SK-N-SH (cell line): ENCODE measurements around the gene PLEKHG3. TPM values are rescaled to one million over a fixed set of nuclear protein-coding genes. Genes with fewer than 3 reads are reported as not detected.
"Not testable (repeated sequence)": the region's sequence is repeated elsewhere in the genome, so short reads cannot be mapped to it uniquely, and the experiment has no call there.

ENCODE experiments used
- CTCF ChIA-PET: fragments of 300-600, 350-600 bp; formaldehyde crosslinking; extraction: SDS; loops from one replicate; lab custom pipeline; 2021; lab: Yijun Ruan, JAX
- POLR2A ChIA-PET: fragments of 350-600 bp; sonication (Branson Sonifier 250); formaldehyde crosslinking; extraction: SDS; loops from one replicate; lab custom pipeline; 2020; ENCODE audit warnings: antibody characterized with exemption, inconsistent platforms; lab: Yijun Ruan, JAX
- DNase-seq: peaks from one replicate; pipeline ENCODE4 v3.0.0; 2012
- H2AFZ ChIP-seq: fragments of 200-600 bp; sonication (generic); 2 replicates; pipeline ENCODE4 v1.8.1; 2016; ENCODE audit warnings: antibody characterized with exemption, mild to moderate bottlenecking, low read depth
- H3F3A ChIP-seq: fragments of 200-600 bp; sonication (generic); replicated peaks from 2 replicates; pipeline ENCODE3; 2016; ENCODE audit warnings: antibody characterized with exemption, mild to moderate bottlenecking; ENCODE audit not compliant: insufficient read depth
- H3K27ac ChIP-seq, 2 experiments: fragments of 200-500 bp in 1 of 2; fragments of 200-600 bp in 1 of 2; sonication (Bioruptor generic) in 1 of 2; sonication (generic), shearing (Covaris generic) in 1 of 2; 2 replicates each; pipeline versions ENCODE4 v1.5.1 to v1.6.1; 2014 to 2016; ENCODE audit warnings: low read depth in 2 of 2, inconsistent platforms in 1 of 2, low read length in 1 of 2, mild to moderate bottlenecking in 1 of 2, mixed read lengths in 1 of 2
- H3K27me3 ChIP-seq: fragments of 200-600 bp; sonication (generic), shearing (Covaris generic); 2 replicates; pipeline ENCODE4 v1.6.1; 2016; ENCODE audit warnings: mixed run types; ENCODE audit not compliant: insufficient read depth
- H3K36me3 ChIP-seq, 2 experiments: fragments of 200-500 bp in 1 of 2; fragments of 200-600 bp in 1 of 2; sonication (Bioruptor generic) in 1 of 2; sonication (generic) in 1 of 2; replicated peaks in 1 of 2; 2 replicates each; pipeline versions ENCODE3 to v1.5.1; 2014 to 2016; ENCODE audit warnings: low read length in 1 of 2, mild to moderate bottlenecking in 1 of 2; ENCODE audit not compliant: insufficient read depth in 2 of 2, control insufficient read depth in 1 of 2
- H3K4me1 ChIP-seq, 2 experiments: fragments of 200-500 bp in 1 of 2; fragments of 200-600 bp in 1 of 2; sonication (Bioruptor generic) in 1 of 2; sonication (generic), shearing (Covaris generic) in 1 of 2; 2 replicates each; pipeline versions ENCODE4 v1.5.1 to v1.6.1; 2014 to 2016; ENCODE audit warnings: low read depth in 1 of 2, low read length in 1 of 2, mixed run types in 1 of 2; ENCODE audit not compliant: insufficient read depth in 2 of 2, control insufficient read depth in 1 of 2
- H3K4me2 ChIP-seq: fragments of 200-600 bp; sonication (generic), shearing (Covaris generic); 2 replicates; pipeline ENCODE4 v1.6.1; 2017; ENCODE audit warnings: mixed run types
- H3K4me3 ChIP-seq, 2 experiments: fragments of 200-500 bp in 1 of 2; fragments of 200-600 bp in 1 of 2; sonication (Bioruptor generic) in 1 of 2; sonication (generic), shearing (Covaris generic) in 1 of 2; 2 replicates each; pipeline versions ENCODE4 v1.5.1 to v1.8.1; 2014 to 2016; ENCODE audit warnings: low read depth in 2 of 2, inconsistent platforms in 1 of 2, low read length in 1 of 2, mild to moderate bottlenecking in 1 of 2, mixed read lengths in 1 of 2, moderate library complexity in 1 of 2
- H3K79me2 ChIP-seq: fragments of 200-600 bp; sonication (generic); 2 replicates; pipeline ENCODE4 v1.8.1; 2017; ENCODE audit warnings: mild to moderate bottlenecking; ENCODE audit not compliant: insufficient read depth
- H3K9ac ChIP-seq: fragments of 200-600 bp; sonication (generic); 2 replicates; pipeline ENCODE4 v1.6.1; 2017; ENCODE audit warnings: mixed run types
- H3K9me2 ChIP-seq: fragments of 200-600 bp; sonication (generic); 2 replicates; pipeline ENCODE4 v1.6.1; 2017; ENCODE audit warnings: mixed run types
- H3K9me3 ChIP-seq: fragments of 200-600 bp; sonication (generic); 2 replicates; pipeline ENCODE4 v1.6.1; 2017; ENCODE audit warnings: mixed run types, mild to moderate bottlenecking, moderate library complexity
- H4K20me1 ChIP-seq: fragments of 200-600 bp; sonication (generic); 2 replicates; pipeline ENCODE4 v1.6.1; 2017; ENCODE audit warnings: mild to moderate bottlenecking, mixed run types; ENCODE audit not compliant: insufficient read depth
- ELF1 ChIP-seq: IDR thresholded peaks from 2 replicates; pipeline ENCODE4 v1.4.0; 2012
- JUND ChIP-seq: IDR thresholded peaks from 2 replicates; pipeline ENCODE4 v1.4.0; 2012
- NRF1 ChIP-seq: IDR thresholded peaks from 2 replicates; pipeline ENCODE4 v1.6.1; 2012; ENCODE audit warnings: low read depth, mild to moderate bottlenecking, low read length
- SMC3 ChIP-seq: IDR thresholded peaks from 2 replicates; pipeline ENCODE4 v1.6.1; 2012; ENCODE audit warnings: low read depth, low read length, improper control_type of control experiment
- TAF1 ChIP-seq: IDR thresholded peaks from 2 replicates; pipeline ENCODE4 v1.6.1; 2012; ENCODE audit warnings: low read depth, mild to moderate bottlenecking, low read length, moderate library complexity, borderline replicate concordance
- YY1 ChIP-seq: IDR thresholded peaks from 2 replicates; pipeline ENCODE4 v1.4.0; 2012; ENCODE audit warnings: low read depth, mild to moderate bottlenecking
- WGBS: methylation state at CpG from one replicate; pipeline ENCODE4 v1.1.6; 2017; ENCODE audit warnings: low lambda C conversion rate; 5-methylcytosine and 5-hydroxymethylcytosine counted together
- polyA plus RNA-seq, 3 experiments: library from polyadenylated mRNA; depleted of rRNA; stranded (reverse); fragments of >200 nt; gene quantifications; 2 replicates each; pipeline ENCODE4 v1.2.3, GENCODE V29; 2012
- TF ChIP-seq, protein P1 (sequence below): IDR thresholded peaks from 2 replicates; pipeline ENCODE4 v1.4.0; 2012; ENCODE audit warnings: low read depth, borderline replicate concordance
- TF ChIP-seq, protein P2 (sequence below): IDR thresholded peaks from 2 replicates; pipeline ENCODE4; 2012
- TF ChIP-seq, protein P3 (sequence below): fragments of 150-350 bp; IDR thresholded peaks from 2 replicates; pipeline ENCODE4 v1.6.1; 2016; ENCODE audit warnings: mild to moderate bottlenecking, low read depth, low read length
- TF ChIP-seq, protein P4 (sequence below): fragments of 150-350 bp; IDR thresholded peaks from 2 replicates; pipeline ENCODE4 v1.6.1; 2017; ENCODE audit warnings: antibody characterized with exemption, low read length, low read depth, borderline replicate concordance

PLEKHG3 gene
- polyA plus RNA-seq, 1 of the 3 experiments (the other 2 are of a cell fraction) = 5.1 TPM

DNA sequence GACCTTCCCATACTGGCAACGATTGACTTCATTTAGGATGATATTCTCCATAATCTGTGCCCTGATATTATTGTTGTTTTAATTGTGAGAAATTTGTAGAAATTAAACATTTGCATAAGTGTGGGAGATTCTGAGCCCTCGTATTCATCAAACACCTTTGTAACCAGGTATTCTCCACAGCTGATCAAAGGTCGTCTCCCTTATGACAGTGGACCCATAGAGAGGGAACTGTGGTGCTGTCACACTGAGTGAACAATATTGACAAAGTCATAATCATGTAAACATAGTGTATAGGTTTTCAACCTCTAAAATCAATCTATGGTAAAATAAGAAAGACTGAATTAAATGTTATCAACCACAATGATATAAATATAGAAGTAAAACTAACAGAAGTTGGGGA, 14.9 kb upstream of the PLEKHG3 start:
- Histone ChIP-seq H4K20me1 (no peaks in the 10 kb centered on the region), H3K36me3 (no peaks in the 10 kb centered on the region), H3K9me3 (no peaks in the 10 kb centered on the region), H3K9me2 (no peaks in the 10 kb centered on the region), H2AFZ (no peak overlapping the region), H3K27ac (no peak overlapping the region), H3K9ac (no peak overlapping the region), H3K27me3 (peaks cover 10% of the 10 kb centered on the region; the same call in 1 of the 2 replicates), H3K79me2 (no peaks in the 10 kb centered on the region), H3K4me3 (no peak overlapping the region), H3F3A (no peaks in the 10 kb centered on the region), H3K4me2 (no peak overlapping the region), H3K4me1 (peaks cover 0 to 13% of the 10 kb centered on the region in 2 experiments; a peak in 1 of 4 replicates)
- no peak for DNase-seq
- TF ChIP-seq, protein P1, sequence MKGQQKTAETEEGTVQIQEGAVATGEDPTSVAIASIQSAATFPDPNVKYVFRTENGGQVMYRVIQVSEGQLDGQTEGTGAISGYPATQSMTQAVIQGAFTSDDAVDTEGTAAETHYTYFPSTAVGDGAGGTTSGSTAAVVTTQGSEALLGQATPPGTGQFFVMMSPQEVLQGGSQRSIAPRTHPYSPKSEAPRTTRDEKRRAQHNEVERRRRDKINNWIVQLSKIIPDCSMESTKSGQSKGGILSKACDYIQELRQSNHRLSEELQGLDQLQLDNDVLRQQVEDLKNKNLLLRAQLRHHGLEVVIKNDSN = no peak
- TF ChIP-seq ELF1 (no peak), NRF1 (no peak), SMC3 (no peak), JUND (no peak), TAF1 (no peak), YY1 (no peak)
- TF ChIP-seq, protein P2, sequence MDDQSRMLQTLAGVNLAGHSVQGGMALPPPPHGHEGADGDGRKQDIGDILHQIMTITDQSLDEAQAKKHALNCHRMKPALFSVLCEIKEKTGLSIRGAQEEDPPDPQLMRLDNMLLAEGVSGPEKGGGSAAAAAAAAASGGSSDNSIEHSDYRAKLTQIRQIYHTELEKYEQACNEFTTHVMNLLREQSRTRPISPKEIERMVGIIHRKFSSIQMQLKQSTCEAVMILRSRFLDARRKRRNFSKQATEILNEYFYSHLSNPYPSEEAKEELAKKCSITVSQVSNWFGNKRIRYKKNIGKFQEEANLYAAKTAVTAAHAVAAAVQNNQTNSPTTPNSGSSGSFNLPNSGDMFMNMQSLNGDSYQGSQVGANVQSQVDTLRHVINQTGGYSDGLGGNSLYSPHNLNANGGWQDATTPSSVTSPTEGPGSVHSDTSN = no peak
- TF ChIP-seq, protein P3, sequence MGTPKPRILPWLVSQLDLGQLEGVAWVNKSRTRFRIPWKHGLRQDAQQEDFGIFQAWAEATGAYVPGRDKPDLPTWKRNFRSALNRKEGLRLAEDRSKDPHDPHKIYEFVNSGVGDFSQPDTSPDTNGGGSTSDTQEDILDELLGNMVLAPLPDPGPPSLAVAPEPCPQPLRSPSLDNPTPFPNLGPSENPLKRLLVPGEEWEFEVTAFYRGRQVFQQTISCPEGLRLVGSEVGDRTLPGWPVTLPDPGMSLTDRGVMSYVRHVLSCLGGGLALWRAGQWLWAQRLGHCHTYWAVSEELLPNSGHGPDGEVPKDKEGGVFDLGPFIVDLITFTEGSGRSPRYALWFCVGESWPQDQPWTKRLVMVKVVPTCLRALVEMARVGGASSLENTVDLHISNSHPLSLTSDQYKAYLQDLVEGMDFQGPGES = no peak
- TF ChIP-seq, protein P4, sequence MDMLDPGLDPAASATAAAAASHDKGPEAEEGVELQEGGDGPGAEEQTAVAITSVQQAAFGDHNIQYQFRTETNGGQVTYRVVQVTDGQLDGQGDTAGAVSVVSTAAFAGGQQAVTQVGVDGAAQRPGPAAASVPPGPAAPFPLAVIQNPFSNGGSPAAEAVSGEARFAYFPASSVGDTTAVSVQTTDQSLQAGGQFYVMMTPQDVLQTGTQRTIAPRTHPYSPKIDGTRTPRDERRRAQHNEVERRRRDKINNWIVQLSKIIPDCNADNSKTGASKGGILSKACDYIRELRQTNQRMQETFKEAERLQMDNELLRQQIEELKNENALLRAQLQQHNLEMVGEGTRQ = no peak
- ChIA-PET POLR2A (no interaction called here), CTCF (interaction anchor here (0.8 to 1.9 kb wide), 3 partner anchors 14 to 75 kb away, joined by 3 to 4 read pairs (median 3); no protein-coding TSS in a partner anchor)
- 54% methylated on average over 3 of the region's 3 CpGs for WGBS

DNA sequence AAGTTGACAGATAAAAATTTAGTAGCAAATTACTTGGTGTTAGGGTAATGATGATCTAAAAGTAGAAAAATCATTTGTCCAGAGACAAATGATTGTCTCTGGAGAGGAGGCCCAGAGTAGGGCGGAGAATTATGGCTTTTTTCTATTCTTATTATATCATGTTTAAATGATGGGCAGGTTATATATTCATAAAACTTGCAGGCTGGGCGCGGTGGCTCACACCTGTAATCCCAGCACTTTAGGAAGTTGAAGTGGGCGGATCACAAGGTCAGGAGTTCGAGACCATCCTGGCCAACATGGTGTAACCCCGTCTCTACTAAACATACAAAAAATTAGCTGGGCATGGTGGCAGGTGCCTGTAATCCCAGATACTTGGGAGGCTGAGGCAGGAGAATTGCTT, 13.6 kb upstream of the PLEKHG3 start:
- H4K20me1 ChIP-seq, DNase-seq, H3K4me3 ChIP-seq, H3K36me3 ChIP-seq, H3K27ac ChIP-seq, H3F3A ChIP-seq, H3K9ac ChIP-seq, POLR2A ChIA-PET, H3K9me2 ChIP-seq, H3K4me2 ChIP-seq, H2AFZ ChIP-seq, H3K79me2 ChIP-seq, H3K9me3 ChIP-seq, CTCF ChIA-PET, H3K27me3 ChIP-seq: not testable (repeated sequence)
- WGBS = 82% methylated on average over 6 of the region's 6 CpGs
- H3K4me1 ChIP-seq = peaks cover 0 to 11% of the 10 kb centered on the region in 2 experiments; a peak in 1 of 4 replicates
